ENCODE data around the gene KIAA0513. TPM values are rescaled to one million over a fixed set of nuclear protein-coding genes. Genes with fewer than 3 reads are reported as not detected.

KIAA0513 gene
- total RNA-seq, 1 experiment from 2014 or later: 2.4 TPM

DNA sequence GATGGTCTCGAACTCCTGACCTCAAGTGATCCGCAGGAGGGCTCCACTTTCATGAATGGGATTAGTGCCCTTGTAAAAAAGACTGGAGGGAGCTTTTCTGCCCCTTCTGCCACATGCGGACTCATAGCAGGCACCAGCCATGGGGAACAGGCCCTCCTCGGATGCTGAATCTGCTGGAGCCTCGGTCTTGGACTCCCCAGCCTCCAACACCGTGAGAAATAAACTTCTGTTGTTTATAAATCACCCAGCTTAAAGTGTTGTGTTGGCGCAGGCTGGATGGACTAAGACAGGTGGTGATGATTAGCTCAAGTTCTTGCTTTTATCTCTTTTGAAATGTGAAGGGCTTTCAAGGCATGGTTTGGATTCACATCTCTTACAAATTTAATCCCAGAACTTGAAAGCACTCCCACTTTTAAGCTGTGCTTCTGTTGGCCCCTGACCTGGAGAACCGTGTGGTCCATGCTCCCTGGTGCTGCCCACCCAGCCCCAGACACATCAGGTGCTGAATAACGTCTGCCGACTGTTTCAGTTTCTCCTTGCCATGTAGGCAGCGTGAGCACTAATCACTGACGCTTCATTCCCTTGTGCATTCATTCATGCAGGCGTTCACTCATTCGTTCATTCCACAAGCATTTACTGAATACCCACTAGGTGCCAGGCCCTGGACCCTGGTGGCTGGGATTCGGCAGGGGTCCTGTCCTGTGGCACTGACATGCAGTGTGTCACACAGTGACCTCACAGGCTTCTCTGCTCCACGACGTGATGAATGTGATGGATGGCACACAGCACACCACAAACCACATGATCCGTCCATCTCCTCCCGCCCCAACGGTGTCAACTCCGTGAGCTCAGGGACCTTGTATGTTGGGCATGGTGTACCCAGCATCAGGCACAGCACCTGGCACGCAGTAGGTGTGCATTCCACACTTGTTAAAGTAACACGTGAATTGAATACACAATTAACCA is 75.8 kb downstream of the KIAA0513 start:
- Histone ChIP-seq H3K4me3 (no peak overlapping the region), H3K36me3 (no peaks in the 10 kb centered on the region), H3K27me3 (no peaks in the 10 kb centered on the region), H3K4me1 (peaks cover 30% of the 10 kb centered on the region), H3K9me3 (replicated peaks) (no peaks in the 10 kb centered on the region), H3K27ac (no peak overlapping the region)
- peak; percentile 50 to 76 for DNase-seq

DNA sequence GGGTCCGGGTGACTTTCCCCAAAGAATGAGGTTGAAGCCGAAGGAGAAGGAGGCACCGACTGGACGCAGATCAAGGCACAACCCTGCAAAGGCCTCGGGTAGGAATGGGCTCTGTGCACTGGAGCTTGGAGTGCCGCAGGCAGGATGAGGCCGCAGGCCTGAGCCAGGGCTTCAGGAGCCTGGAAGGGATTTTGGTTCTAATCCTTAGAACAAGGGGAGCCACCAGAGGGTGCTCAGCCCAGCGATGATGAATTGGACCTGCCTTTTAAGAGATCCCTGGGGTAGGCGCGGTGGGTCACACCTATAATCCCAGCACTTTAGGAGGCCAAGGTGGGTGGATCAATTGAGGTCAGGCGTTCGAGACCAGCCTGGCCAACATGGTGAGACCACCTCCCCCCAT is 76.6 kb downstream of the KIAA0513 start:
- DNase-seq: peak; percentile 41 to 60
- H3K4me3 ChIP-seq: no peak overlapping the region
- H3K27me3 ChIP-seq: no peaks in the 10 kb centered on the region

DNA sequence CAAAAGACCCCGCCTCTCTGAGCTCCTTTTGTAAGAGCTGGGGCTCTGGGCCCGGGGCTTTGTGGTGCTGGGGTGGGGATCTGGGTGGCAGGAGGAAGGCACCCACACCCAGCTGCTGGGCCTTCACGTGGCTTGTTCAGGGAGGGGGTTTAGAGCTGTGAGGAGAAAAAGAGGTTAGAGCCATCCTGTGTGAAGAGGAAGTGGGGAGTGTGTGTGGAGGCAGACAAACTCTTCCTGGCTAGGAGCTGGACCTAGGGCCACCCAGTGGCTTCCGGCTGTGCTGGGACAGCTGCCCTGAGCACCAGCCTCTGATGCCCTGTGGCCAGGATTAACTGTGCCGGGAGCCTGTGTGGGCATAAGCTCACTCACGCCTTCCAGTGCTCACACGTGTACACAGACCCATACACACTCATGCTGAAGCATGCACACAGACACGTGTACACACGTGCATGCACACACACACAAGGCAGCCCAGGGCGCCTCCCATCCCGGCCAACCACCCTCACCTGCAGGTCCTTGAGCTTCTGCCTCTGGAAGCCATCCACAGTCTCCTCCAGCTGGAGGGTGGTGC is 77.3 kb downstream of the KIAA0513 start:
- Histone ChIP-seq H3K9me3 (replicated peaks) (no peaks in the 10 kb centered on the region), H3K4me3 (peak overlapping the region; percentile 11; the same call in 1 of the 2 replicates), H3K4me1 (peaks cover 30% of the 10 kb centered on the region), H3K27ac (peak overlapping the region; percentile 43), H3K36me3 (no peaks in the 10 kb centered on the region), H3K27me3 (no peaks in the 10 kb centered on the region)
- DNase-seq: peak; percentile 79 to 82

More for the DNA sequence above, 76.6 kb downstream of the KIAA0513 start:
- Histone ChIP-seq H3K9me3 (replicated peaks) (no peaks in the 10 kb centered on the region), H3K27ac (peak overlapping the region; percentile 43; the same call in 1 of the 2 replicates), H3K4me1 (peaks cover 30% of the 10 kb centered on the region), H3K36me3 (no peaks in the 10 kb centered on the region)

DNA sequence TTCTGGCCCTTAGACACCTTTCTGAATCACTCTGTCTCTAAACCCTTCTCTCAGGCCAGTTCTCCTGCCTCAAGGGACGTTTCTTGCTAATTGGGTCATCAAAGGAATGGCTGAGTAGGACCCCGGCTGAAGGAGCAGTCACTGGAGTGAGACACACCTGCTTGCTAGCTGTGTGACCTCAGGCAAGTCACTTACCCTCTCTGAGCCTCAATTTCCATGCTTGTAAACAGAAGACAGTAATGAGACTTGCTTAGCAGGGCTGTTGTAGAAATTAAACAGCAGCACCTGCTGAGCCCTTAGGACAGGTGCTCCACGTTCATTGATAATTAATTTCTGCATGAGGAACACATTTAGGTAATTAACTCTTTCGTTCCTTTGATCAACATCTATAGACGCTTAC is 77.9 kb downstream of the KIAA0513 start:
- Histone ChIP-seq H3K9me3 (replicated peaks) (no peaks in the 10 kb centered on the region), H3K36me3 (no peaks in the 10 kb centered on the region), H3K4me1 (peaks cover 30% of the 10 kb centered on the region), H3K27ac (no peak overlapping the region; the same call in 1 of the 2 replicates), H3K27me3 (no peaks in the 10 kb centered on the region), H3K4me3 (no peak overlapping the region)
- no peak for DNase-seq

DNA sequence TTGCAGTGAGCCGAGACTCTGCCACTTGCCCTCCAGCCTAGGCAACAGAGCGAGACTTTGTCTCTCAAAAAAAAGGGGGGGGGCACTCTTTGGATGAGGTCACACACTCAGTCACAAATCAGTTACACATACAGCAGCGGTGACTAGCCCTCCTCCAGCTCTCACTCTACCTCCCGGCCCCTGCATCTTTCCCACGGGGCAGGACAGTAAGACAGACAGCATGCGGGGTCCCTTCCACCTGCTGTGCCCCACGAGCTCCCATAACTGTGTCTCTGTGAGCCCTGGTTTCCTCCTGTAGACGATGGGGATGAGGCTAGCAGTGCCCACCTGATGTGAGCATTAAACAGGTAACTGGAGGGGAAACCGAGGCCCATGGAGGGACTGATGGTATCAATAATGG is 79.5 kb downstream of the KIAA0513 start:
- Histone ChIP-seq H3K27me3 (no peaks in the 10 kb centered on the region), H3K4me3 (no peak overlapping the region), H3K36me3 (no peaks in the 10 kb centered on the region), H3K4me1 (peaks cover 30% of the 10 kb centered on the region), H3K9me3 (replicated peaks) (no peaks in the 10 kb centered on the region), H3K27ac (no peak overlapping the region)
- DNase-seq: no peak

DNA sequence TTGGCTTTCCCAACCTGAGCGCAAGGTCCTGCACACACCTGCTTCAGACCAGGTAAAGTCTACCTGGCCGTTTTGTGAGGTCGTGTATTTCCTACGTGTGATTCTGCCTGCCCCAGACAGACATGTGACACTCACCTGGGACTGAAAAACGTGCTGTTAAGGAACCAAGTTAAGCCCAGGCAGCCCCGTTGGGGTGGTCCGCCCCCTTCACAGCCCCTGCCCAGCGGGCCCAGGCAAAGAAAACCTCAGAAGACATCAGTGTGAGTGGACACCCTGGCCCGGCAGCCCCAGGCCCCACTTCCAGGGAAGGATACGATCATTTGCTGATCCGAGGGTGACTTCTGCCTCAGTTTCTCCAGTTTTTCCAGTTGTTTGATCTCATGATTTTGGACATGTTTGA is 79.9 kb downstream of the KIAA0513 start:
- H3K4me3 ChIP-seq: no peak overlapping the region
- no peak for DNase-seq
- H3K9me3 ChIP-seq (replicated peaks): no peaks in the 10 kb centered on the region
- peaks cover 30% of the 10 kb centered on the region for H3K4me1 ChIP-seq
- no peaks in the 10 kb centered on the region for H3K27me3 ChIP-seq
- no peak overlapping the region for H3K27ac ChIP-seq
- no peaks in the 10 kb centered on the region for H3K36me3 ChIP-seq

DNA sequence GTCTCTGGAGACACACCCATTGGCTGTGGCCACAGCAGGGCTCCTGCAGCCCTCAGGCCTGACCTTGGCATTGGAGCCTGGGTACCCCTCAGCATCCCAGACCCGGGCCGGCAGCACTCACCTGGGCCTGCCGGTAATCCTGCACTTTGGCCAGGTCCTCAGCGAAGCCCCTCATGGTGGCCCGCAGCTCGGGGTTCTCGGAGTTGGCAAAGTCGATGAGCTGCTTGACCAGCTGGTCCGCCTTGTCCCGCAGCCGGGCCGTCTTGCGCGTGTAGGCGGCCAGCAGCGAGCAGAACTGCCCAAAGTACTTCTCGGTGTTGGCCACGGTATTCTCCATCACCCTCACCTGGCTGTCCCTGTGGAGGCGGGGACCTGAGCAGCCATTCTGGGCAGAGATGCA is 82.5 kb downstream of the KIAA0513 start:
- peaks cover 8% of the 10 kb centered on the region for H3K4me1 ChIP-seq
- DNase-seq: no peak
- H3K27ac ChIP-seq: no peak overlapping the region
- H3K9me3 ChIP-seq (replicated peaks): no peaks in the 10 kb centered on the region
- no peaks in the 10 kb centered on the region for H3K27me3 ChIP-seq
- H3K4me3 ChIP-seq: no peak overlapping the region
- H3K36me3 ChIP-seq: no peaks in the 10 kb centered on the region

DNA sequence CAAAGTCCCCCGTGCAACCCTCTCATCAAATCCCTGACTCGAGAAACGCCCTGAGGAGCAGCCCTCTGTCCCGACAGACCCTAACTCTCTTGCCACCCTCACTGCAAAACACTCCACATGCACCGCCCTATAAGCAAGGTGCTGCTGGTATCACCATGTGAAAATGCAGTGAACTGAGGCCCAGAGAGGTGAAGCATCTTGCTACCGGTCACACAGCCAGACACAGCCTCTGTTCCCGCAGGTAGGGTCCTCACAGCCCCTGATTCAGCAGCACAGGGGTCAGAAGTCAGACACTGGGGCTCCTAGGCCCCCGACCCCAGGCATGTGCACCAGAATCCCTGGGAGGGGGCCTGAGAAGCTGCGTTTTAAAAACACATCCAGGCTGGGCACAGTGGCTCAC is 83.6 kb downstream of the KIAA0513 start:
- DNase-seq: no peak
- Histone ChIP-seq H3K9me3 (replicated peaks) (no peaks in the 10 kb centered on the region), H3K27ac (no peak overlapping the region), H3K36me3 (no peaks in the 10 kb centered on the region), H3K4me3 (no peak overlapping the region), H3K4me1 (no peaks in the 10 kb centered on the region; the same call in 1 of the 2 replicates), H3K27me3 (no peaks in the 10 kb centered on the region)

DNA sequence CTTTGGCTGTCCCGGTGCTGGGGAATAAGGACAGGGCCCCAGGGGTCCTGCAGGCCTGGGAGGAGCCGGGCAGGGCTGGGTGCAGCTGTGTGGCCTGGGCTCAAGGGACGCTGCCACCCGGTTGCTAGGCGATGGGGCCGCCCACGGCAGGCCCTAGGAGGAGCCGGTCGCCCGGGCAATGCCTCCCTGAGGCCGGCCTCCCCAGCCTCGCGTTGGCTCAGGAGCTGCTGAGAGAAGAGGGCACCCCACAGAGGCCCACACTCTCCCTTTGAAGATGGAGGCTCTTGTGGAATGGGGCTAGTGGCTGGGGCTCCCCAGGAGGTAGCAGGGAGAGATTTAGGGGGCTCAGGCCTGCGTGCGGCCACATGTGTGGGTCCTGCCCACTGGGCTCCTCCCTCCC is 84.8 kb downstream of the KIAA0513 start, which contains the start of gene CIBAR2:
CIBAR2 (minus strand) TSS at position 109 of the 400 bp plus-strand sequence. CDS start 120 bp downstream, outside the sequence.
- Histone ChIP-seq H3K4me1 (peaks cover 2% of the 10 kb centered on the region; the same call in 1 of the 2 replicates), H3K27ac (no peak within 1 kb of the TSS), H3K27me3 (no peaks in the 10 kb centered on the region), H3K4me3 (peak within 1 kb of the TSS; percentile 29), H3K36me3 (no peaks in the 10 kb centered on the region), H3K9me3 (replicated peaks) (no peaks in the 10 kb centered on the region)
- DNase-seq: peak; percentile 50 to 64

DNA sequence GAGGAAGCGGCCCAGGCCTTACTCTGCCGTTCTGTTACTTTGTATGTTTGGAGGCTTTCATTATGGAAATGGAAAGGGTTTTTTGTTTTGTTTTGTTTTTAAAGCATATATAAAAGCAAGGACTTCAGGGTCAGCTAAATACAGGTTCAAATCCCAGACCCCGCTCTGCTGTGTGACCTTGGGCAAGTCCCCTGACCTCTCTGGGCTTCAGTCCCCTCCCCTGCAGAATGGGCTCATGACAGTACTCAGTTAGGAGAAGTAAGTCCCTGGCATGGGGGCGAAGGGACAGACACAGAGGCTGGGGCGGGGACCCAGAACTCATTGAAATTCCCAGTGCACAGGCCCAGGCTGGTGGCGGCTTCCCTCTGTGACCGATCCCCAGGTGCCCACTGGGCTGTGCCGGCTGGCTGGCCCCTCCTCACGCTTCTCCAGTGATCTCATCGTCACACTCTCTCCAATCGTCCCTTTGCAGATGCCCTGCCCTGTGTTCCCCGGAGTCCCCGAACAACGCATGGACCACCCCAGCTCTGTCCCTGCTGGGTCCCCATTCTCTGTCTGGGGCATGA is 85.7 kb downstream of the KIAA0513 start:
- no peak for DNase-seq

DNA sequence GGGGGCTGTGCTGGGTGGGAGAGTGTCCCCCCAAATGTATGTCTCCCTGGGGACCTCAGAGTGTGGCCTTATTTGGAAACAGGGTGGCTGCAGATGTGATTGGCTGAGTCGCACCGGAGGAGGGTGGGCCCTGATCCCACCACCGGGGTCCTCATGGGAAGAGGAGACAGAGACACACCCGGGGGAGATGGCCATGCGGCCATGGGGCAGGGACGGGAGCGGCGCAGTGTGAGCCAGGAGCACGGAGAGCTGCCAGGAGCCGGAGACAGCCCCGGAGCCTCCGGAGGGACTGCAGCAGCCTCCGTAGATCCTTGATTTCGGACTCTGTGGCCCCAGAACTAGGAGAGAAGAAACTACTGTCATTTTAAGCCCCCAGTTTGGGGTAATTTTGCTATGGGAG is 86.3 kb downstream of the KIAA0513 start:
- H3K36me3 ChIP-seq: no peaks in the 10 kb centered on the region
- no peaks in the 10 kb centered on the region for H3K9me3 ChIP-seq (replicated peaks)
- no peak for DNase-seq
- no peak overlapping the region; the same call in 1 of the 2 replicates for H3K4me3 ChIP-seq
- no peaks in the 10 kb centered on the region for H3K27me3 ChIP-seq
- no peak overlapping the region for H3K27ac ChIP-seq
- peaks cover 2% of the 10 kb centered on the region; the same call in 1 of the 2 replicates for H3K4me1 ChIP-seq

More for the DNA sequence above, 85.7 kb downstream of the KIAA0513 start:
- Histone ChIP-seq H3K36me3 (no peaks in the 10 kb centered on the region), H3K9me3 (replicated peaks) (no peaks in the 10 kb centered on the region), H3K4me3 (no peak overlapping the region; the same call in 1 of the 2 replicates), H3K27ac (no peak overlapping the region), H3K4me1 (peaks cover 2% of the 10 kb centered on the region; the same call in 1 of the 2 replicates), H3K27me3 (no peaks in the 10 kb centered on the region)

DNA sequence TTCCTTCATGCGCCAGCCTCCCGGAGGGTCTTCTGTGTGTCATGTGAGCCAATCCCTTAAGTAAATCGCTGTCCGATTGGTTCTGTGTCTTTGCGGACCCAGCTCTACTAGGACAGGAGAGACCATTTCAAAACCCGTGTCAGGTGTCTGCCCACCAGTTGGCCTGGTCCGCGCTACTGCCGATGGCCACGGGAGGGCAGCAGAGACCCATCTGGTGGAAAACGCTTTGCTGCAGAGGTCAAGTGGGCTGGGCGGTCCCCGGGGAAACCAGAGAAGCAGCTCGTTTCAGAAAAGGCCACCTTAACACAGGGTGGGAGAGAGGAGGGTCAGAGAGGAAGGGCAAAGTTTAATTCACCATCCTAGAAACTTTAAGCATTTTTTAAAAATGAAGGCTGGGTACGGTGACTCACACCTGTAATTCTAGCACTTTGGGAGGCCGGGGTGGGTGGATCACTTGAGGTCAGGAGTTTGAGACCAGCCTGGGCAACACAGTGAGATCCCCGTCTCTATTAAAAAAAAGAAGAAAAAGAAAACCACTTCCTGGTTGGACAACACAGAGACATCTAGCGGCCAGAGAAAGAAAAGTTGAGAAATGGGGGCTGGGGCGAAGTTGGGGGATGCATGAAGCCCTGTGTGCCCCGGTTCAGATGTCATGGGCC is 87.4 kb downstream of the KIAA0513 start:
- Histone ChIP-seq H3K9me3 (replicated peaks) (no peaks in the 10 kb centered on the region), H3K4me1 (peaks cover 2% of the 10 kb centered on the region; the same call in 1 of the 2 replicates), H3K36me3 (no peaks in the 10 kb centered on the region), H3K27me3 (no peaks in the 10 kb centered on the region), H3K27ac (no peak overlapping the region), H3K4me3 (no peak overlapping the region)
- peak; percentile 83 to 86 for DNase-seq

DNA sequence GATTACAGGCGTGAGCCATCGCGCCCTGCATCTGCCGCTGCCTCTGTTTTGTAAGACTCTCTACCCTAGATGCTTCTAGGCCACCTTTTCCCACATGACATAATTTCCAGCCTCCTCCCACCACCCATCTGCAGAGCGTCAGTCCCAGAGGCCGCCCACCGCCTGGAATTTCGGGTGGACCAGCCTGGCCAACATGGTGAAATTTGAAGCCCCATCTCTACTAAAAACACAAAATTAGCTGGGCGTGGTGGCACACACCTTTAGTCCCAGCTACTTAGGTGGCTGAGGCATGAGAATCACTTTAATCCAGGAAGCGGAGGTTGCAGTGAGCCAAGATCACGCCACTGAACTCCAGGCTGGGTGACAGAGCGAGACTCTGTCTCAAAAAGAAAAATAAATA is 89.8 kb downstream of the KIAA0513 start:
- H3K27me3 ChIP-seq: no peaks in the 10 kb centered on the region

DNA sequence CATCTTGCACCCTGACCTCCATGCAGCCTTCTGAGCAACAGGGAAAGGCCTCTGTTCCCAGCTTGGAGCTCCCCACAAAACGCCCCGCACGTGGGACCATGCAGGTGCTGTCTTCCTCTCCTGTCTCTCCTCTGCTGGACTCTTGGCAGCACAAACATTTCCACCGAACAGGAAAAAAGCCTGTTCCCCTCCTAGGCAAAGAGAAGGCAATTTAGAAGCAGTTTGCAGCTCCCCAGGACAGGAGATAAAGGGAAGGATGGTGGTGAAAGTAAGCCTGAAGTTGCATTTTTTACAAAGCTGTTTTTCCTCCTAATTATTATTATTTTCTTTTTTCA is 92.4 kb downstream of the KIAA0513 start:
- Histone ChIP-seq H3K27me3 (no peaks in the 10 kb centered on the region), H3K4me3 (no peak overlapping the region), H3K27ac (no peak overlapping the region), H3K36me3 (no peaks in the 10 kb centered on the region), H3K9me3 (replicated peaks) (no peaks in the 10 kb centered on the region), H3K4me1 (peaks cover 17% of the 10 kb centered on the region)
- no peak for DNase-seq

More for the DNA sequence above, 89.8 kb downstream of the KIAA0513 start:
- DNase-seq: no peak
- Histone ChIP-seq H3K4me1 (peaks cover 2% of the 10 kb centered on the region; the same call in 1 of the 2 replicates), H3K9me3 (replicated peaks) (no peaks in the 10 kb centered on the region), H3K4me3 (no peak overlapping the region), H3K36me3 (no peaks in the 10 kb centered on the region), H3K27ac (no peak overlapping the region)

Measured in SJCRH30 (cell line).